SU-DHL-6 (cell line): ENCODE results near the gene KIF21B.

ENCODE experiments used
- H2AFZ ChIP-seq: fragments of 200-600 bp; sonication (generic); 2 replicates; pipeline ENCODE4 v1.6.1; 2014; ENCODE audit warnings: low read depth, mild to moderate bottlenecking, moderate library complexity, mixed read lengths, antibody characterized with exemption, low read length; ENCODE audit not compliant: severe bottlenecking
- H3F3A ChIP-seq: fragments of 200-600 bp; shearing (Covaris generic); 2 replicates; pipeline ENCODE4 v1.6.0; 2016; ENCODE audit warnings: antibody characterized with exemption, mild to moderate bottlenecking; ENCODE audit not compliant: insufficient read depth
- H3K27ac ChIP-seq: fragments of 200-600 bp; sonication (generic); 2 replicates; pipeline ENCODE4 v1.5.1; 2016; ENCODE audit warnings: low read depth, mild to moderate bottlenecking, low read length, moderate library complexity, mixed read lengths
- H3K27me3 ChIP-seq: fragments of 200-600 bp; sonication (generic), shearing (Covaris generic); 2 replicates; pipeline ENCODE4 v1.6.0; 2014; ENCODE audit warnings: mild to moderate bottlenecking, low read length
- H3K36me3 ChIP-seq: fragments of 200-600 bp; sonication (generic); 2 replicates; pipeline ENCODE4 v1.6.1; 2014; ENCODE audit warnings: mild to moderate bottlenecking, low read length, mixed read lengths
- H3K4me2 ChIP-seq: fragments of 300-600, 200-600 bp; shearing (Covaris generic), sonication (generic); 2 replicates; pipeline ENCODE4 v1.6.0; 2014; ENCODE audit warnings: low read length, low read depth, mild to moderate bottlenecking; ENCODE audit not compliant: poor library complexity, severe bottlenecking
- H3K4me3 ChIP-seq: fragments of 200-600 bp; sonication (generic); 2 replicates; pipeline ENCODE4 v1.5.1; 2014; ENCODE audit warnings: antibody characterized with exemption, low read length, mild to moderate bottlenecking, mixed read lengths; ENCODE audit not compliant: insufficient read depth, poor library complexity, severe bottlenecking
- H3K79me2 ChIP-seq: fragments of 200-600 bp; sonication (generic); 2 replicates; pipeline ENCODE4 v1.6.1; 2014; ENCODE audit warnings: mild to moderate bottlenecking, low read length, moderate library complexity; ENCODE audit not compliant: insufficient read depth
- H3K9ac ChIP-seq: fragments of 200-600 bp; sonication (generic); 2 replicates; pipeline ENCODE4 v1.7.0; 2014; ENCODE audit warnings: mild to moderate bottlenecking, low read length
- H3K9me2 ChIP-seq: fragments of 200-600 bp; sonication (generic); replicated peaks from 2 replicates; pipeline ENCODE4 v1.6.1; 2014; ENCODE audit warnings: low read length; ENCODE audit not compliant: insufficient read depth
- H3K9me3 ChIP-seq: fragments of 200-600 bp; sonication (generic); 2 replicates; pipeline ENCODE4 v1.6.1; 2014; ENCODE audit warnings: low read length, mixed read lengths; ENCODE audit not compliant: insufficient read depth
- H4K20me1 ChIP-seq: fragments of 200-600 bp; sonication (generic); 2 replicates; pipeline ENCODE4 v1.6.1; 2014; ENCODE audit warnings: low read depth, mild to moderate bottlenecking, antibody characterized with exemption, low read length, moderate library complexity, mixed read lengths
- EZH2phosphoT487 ChIP-seq: fragments of 200-600 bp; sonication (generic), shearing (Covaris generic); conservative IDR thresholded peaks from 2 replicates; pipeline ENCODE4 v1.6.1; 2018; ENCODE audit warnings: mild to moderate bottlenecking, antibody characterized with exemption, low read length, moderate library complexity, mixed read lengths
- TF ChIP-seq, protein P1 (sequence below): fragments of 200-600 bp; sonication (generic); IDR thresholded peaks from one replicate; pipeline ENCODE4 v1.5.1; 2017; ENCODE audit warnings: antibody characterized with exemption, mild to moderate bottlenecking, low read length, moderate library complexity; ENCODE audit not compliant: insufficient read depth, poor library complexity, severe bottlenecking

KIF21B gene

GRCh38 chr1:201032408-201032807 is 8.9 kb upstream of the KIF21B start:
- no peaks in the 10 kb centered on the region for H3K36me3 ChIP-seq
- no peaks in the 10 kb centered on the region for H3K9me2 ChIP-seq
- H2AFZ ChIP-seq: no peak overlapping the region
- H3K27ac ChIP-seq: no peak overlapping the region
- H4K20me1 ChIP-seq: no peaks in the 10 kb centered on the region
- H3K27me3 ChIP-seq: no peaks in the 10 kb centered on the region
- H3K4me2 ChIP-seq: no peak overlapping the region
- no peaks in the 10 kb centered on the region for H3F3A ChIP-seq
- H3K9ac ChIP-seq: no peak overlapping the region
- no peak overlapping the region for H3K4me3 ChIP-seq
- TF ChIP-seq EZH2phosphoT487: no peak
- TF ChIP-seq, protein P1, sequence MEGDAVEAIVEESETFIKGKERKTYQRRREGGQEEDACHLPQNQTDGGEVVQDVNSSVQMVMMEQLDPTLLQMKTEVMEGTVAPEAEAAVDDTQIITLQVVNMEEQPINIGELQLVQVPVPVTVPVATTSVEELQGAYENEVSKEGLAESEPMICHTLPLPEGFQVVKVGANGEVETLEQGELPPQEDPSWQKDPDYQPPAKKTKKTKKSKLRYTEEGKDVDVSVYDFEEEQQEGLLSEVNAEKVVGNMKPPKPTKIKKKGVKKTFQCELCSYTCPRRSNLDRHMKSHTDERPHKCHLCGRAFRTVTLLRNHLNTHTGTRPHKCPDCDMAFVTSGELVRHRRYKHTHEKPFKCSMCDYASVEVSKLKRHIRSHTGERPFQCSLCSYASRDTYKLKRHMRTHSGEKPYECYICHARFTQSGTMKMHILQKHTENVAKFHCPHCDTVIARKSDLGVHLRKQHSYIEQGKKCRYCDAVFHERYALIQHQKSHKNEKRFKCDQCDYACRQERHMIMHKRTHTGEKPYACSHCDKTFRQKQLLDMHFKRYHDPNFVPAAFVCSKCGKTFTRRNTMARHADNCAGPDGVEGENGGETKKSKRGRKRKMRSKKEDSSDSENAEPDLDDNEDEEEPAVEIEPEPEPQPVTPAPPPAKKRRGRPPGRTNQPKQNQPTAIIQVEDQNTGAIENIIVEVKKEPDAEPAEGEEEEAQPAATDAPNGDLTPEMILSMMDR: no peak
- H3K9me3 ChIP-seq: no peaks in the 10 kb centered on the region
- H3K79me2 ChIP-seq: no peaks in the 10 kb centered on the region

DNA sequence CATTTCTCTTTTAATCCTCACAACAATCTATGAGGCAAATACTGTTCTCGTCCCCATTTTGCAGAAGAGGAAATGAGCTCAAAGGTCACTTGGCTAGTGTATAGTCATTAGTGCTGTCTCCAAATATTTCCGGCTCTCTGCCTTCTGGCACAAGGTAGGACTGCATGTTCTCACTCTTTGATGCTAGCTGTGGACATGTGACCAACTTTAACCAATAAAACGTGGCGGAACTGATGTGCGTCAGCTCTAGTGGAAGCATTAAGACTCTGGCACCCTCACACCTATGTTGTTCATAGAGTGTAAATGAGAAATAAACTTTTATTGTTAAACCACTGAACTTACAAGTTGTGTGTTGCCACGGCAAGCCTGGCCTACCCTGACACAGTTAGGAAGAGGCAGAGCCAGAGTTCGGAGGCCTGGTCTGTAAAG is 5.0 kb upstream of the KIF21B start:
- no peaks in the 10 kb centered on the region for H3K9me2 ChIP-seq
- H2AFZ ChIP-seq: no peak overlapping the region
- no peaks in the 10 kb centered on the region for H3K9me3 ChIP-seq
- H3F3A ChIP-seq: no peaks in the 10 kb centered on the region
- H3K4me2 ChIP-seq: no peak overlapping the region
- H3K4me3 ChIP-seq: no peak overlapping the region
- H3K36me3 ChIP-seq: no peaks in the 10 kb centered on the region
- H3K9ac ChIP-seq: no peak overlapping the region
- no peaks in the 10 kb centered on the region for H3K27me3 ChIP-seq
- no peaks in the 10 kb centered on the region for H4K20me1 ChIP-seq
- H3K79me2 ChIP-seq: no peaks in the 10 kb centered on the region
- TF ChIP-seq EZH2phosphoT487: no peak
- TF ChIP-seq, protein P1: no peak
- H3K27ac ChIP-seq: no peak overlapping the region

GRCh38 chr1:201026836-201027235 is 3.3 kb upstream of the KIF21B start:
- H3K79me2 ChIP-seq: no peaks in the 10 kb centered on the region
- H3K9me2 ChIP-seq: no peaks in the 10 kb centered on the region
- TF ChIP-seq, protein P1: no peak
- no peak for TF ChIP-seq EZH2phosphoT487
- no peaks in the 10 kb centered on the region for H3F3A ChIP-seq
- no peak overlapping the region for H3K9ac ChIP-seq
- no peak overlapping the region for H3K27ac ChIP-seq
- H4K20me1 ChIP-seq: no peaks in the 10 kb centered on the region
- H3K4me3 ChIP-seq: no peak overlapping the region
- H3K9me3 ChIP-seq: no peaks in the 10 kb centered on the region
- H3K4me2 ChIP-seq: no peak overlapping the region
- H3K36me3 ChIP-seq: no peaks in the 10 kb centered on the region
- H3K27me3 ChIP-seq: no peaks in the 10 kb centered on the region
- H2AFZ ChIP-seq: no peak overlapping the region
